Measurements from ENCODE around the gene GNG7.

GRCh38 chr19:2604747-2605329 is 97.7 kb downstream of the GNG7 start:
- no peak for TF ChIP-seq FOXA1 (IDR thresholded peaks at IDR 0.05)
- no peak for TF ChIP-seq FOXM1 (IDR thresholded peaks at IDR 0.05; ENCODE audit: borderline replicate concordance)
- TF ChIP-seq BHLHE40 (IDR thresholded peaks at IDR 0.05; ENCODE audit: borderline replicate concordance) = no peak
- no peak for TF ChIP-seq PKNOX1 (IDR thresholded peaks at IDR 0.05)
- TF ChIP-seq ELF4 (IDR thresholded peaks at IDR 0.05) = no peak
- TF ChIP-seq LEF1 (IDR thresholded peaks at IDR 0.05; ENCODE audit: borderline replicate concordance) = no peak
- no peak for TF ChIP-seq ARNT (IDR thresholded peaks at IDR 0.05)
- no peak for TF ChIP-seq ZNF384 (IDR thresholded peaks at IDR 0.05)
- no peak for TF ChIP-seq TARDBP (IDR thresholded peaks at IDR 0.05)
- no peak for TF ChIP-seq SP1 (IDR thresholded peaks at IDR 0.05)
- TF ChIP-seq FOXK2 (IDR thresholded peaks at IDR 0.05) = no peak
- no peak for TF ChIP-seq CTBP1 (IDR thresholded peaks at IDR 0.05; ENCODE audit: borderline replicate concordance)
- no peak for TF ChIP-seq SUZ12 (IDR thresholded peaks at IDR 0.05)
